GM10266 (cell line): ENCODE data around the gene KCNQ2.

ENCODE experiments used
- DNase-seq: peaks from one replicate; pipeline ENCODE4 v3.0.0; 2012; ENCODE audit errors: extremely low spot score
- CTCF ChIP-seq: IDR thresholded peaks from 2 replicates; pipeline ENCODE4 v1.5.1; 2012; ENCODE audit warnings: mild to moderate bottlenecking, low read depth; ENCODE audit not compliant: control insufficient read depth, insufficient read depth; ENCODE audit errors: missing control alignments

Gene KCNQ2

GRCh38 chr20:63438121-63438520 is 34.3 kb downstream of the KCNQ2 start:
- TF ChIP-seq CTCF, result no peak
- DNase-seq, result no peak

- no peak for DNase-seq
- no peak for TF ChIP-seq CTCF
These were observed 36.9 kb downstream of the KCNQ2 start for GRCh38 chr20:63435552-63435951.

- DNase-seq, result peak; percentile 93
- TF ChIP-seq CTCF, result peak; percentile 90
These were observed 37.7 kb downstream of the KCNQ2 start for GRCh38 chr20:63434599-63435378.

GRCh38 chr20:63433756-63434531 is 38.5 kb downstream of the KCNQ2 start:
- no peak for TF ChIP-seq CTCF
- no peak for DNase-seq

- DNase-seq, result no peak
- TF ChIP-seq CTCF, result no peak
These were observed 39.1 kb downstream of the KCNQ2 start for GRCh38 chr20:63433351-63433750.

- DNase-seq, result no peak
- no peak for TF ChIP-seq CTCF
These were observed 39.7 kb downstream of the KCNQ2 start for GRCh38 chr20:63432577-63433325.
